GM21367 (cell line): ENCODE measurements around the gene REST.
"Not testable (repeated sequence)": the region's sequence is repeated elsewhere in the genome, so short reads cannot be mapped to it uniquely, and the experiment has no call there.

Source experiments
- ATAC-seq: cut with Tn5 transposase; IDR thresholded peaks from one replicate; pipeline ENCODE4 v1.9.1; 2021; ENCODE audit not compliant: unreplicated experiment

Gene REST

GRCh38 chr4:56909086-56909894 lies 1.6 kb downstream of the REST start:
- ATAC-seq, result peak; percentile 20

- ATAC-seq, result no peak
These were observed 2.7 kb downstream of the REST start for GRCh38 chr4:56910172-56910967.

- ATAC-seq, result no peak
These were observed 6.6 kb downstream of the REST start for GRCh38 chr4:56914336-56914735.

DNA sequence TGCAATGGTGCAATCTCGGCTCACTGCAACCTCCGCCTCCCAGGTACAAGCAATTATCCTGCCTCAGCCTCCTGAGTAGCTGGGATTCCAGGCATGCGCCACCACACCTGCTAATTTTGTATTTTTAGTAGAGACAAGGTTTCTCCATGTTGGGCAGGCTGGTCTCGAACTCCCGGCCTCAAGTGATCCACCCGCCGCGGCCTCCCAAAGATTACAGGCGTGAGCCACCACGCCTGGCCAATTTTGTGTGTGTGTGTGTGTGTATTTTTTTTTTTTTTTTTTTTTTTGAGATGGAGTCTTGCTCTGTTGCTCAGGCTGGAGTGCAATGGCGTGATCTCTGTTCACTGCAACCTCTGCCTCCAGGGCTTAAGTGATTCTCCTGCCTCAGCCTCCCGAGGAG lies 7.3 kb downstream of the REST start:
- not testable (repeated sequence) for ATAC-seq

- no peak for ATAC-seq
These were observed 19.5 kb downstream of the REST start for GRCh38 chr4:56927196-56927595.

- ATAC-seq, result no peak
These were observed 22.9 kb downstream of the REST start for GRCh38 chr4:56930638-56931037.

DNA sequence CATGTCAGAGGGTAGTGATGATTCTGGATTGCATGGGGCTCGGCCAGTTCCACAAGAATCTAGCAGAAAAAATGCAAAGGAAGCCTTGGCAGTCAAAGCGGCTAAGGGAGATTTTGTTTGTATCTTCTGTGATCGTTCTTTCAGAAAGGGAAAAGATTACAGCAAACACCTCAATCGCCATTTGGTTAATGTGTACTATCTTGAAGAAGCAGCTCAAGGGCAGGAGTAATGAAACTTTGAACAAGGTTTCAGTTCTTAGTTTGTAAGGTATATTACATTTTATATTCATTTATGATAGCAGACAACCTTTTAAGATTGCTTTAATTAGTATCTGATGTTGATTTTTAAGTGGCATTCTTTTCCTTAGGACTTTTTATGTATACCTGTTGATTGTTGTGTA lies 24.2 kb downstream of the REST start:
- no peak for ATAC-seq

- ATAC-seq, result no peak
These were observed 29.6 kb downstream of the REST start for GRCh38 chr4:56937262-56937661.

- ATAC-seq, result not testable (repeated sequence)
These were observed 32.1 kb downstream of the REST start for GRCh38 chr4:56939826-56940225.

DNA sequence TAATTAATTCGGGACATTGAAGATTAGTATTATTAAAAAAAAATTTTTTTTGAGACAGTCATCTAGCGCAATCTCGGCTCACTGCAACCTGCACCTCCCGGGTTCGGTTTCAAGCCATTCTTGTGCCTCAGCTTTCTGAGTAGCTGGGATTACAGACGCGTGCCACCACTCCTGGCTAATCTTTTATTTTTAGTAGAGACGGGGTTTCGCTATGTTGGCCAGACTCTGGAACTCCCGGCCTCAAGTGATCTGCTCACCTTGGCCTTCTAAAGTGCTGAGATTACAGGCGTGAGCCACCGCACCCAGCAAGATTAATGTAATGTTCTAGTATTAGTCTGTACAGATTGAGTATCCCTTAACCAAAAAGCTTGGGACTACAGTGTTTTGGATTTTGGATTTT lies 32.7 kb downstream of the REST start:
- no peak for ATAC-seq

DNA sequence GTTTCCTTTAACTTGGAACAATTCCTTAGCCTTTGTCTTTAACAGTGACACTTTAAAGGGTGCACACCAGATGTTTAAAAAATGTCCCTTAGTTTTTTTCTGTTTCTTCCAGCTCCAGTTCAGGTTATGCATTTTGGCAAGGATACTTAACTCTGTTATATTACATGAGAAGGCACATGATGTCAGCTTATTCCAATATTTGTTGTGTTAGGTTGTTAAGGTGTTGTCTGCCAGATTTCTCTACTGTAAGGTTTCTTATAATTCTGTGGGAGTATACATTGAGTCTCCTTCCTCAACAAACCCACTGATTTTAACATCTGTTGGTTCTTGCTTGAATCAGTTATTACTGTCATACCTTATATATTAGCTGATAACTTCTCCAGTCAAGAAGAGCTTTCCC lies 33.3 kb downstream of the REST start:
- ATAC-seq, result no peak

- ATAC-seq, result no peak
These were observed 33.7 kb downstream of the REST start for GRCh38 chr4:56941403-56941802.

DNA sequence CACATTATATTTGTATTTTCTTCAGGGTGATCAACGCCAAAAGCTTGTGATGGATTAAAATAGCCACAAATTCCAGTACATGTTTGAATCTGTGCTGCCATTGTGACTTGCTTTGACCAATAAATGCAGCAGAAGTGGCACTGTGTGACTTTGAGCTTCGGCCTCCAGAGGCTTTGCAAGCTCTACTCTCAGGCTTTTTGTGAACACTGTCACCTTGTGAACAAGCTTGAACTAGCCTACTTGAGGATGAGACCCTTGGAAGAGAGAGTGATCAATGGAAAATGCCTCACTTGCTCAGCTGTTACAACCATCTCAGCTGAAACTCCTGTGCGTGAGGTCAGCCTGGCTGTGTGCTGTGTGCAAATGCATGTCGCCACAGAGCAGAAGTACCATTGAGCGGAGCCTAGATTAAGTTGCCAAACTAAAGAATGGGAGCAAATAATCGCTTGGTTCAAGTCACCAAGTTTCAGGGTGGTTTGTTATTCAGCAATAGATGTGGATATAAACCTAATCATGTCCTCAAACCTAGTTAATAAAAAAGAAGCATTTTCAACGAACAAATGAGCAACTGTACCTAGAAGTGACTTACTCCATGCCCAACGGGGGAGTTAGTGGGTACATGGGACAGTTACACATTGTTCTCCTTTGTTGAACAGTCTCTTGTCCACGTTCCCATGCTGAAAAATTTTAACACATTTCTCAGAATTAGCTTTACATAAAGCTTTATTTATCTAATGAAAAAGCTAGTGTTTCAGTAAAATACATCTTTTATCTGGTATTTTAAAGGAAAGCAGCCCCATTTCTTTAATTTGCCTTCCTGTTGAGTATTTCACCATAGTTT lies 46.2 kb downstream of the REST start:
- no peak for ATAC-seq

GRCh38 chr4:56958111-56958517 lies 50.4 kb downstream of the REST start:
- no peak for ATAC-seq

DNA sequence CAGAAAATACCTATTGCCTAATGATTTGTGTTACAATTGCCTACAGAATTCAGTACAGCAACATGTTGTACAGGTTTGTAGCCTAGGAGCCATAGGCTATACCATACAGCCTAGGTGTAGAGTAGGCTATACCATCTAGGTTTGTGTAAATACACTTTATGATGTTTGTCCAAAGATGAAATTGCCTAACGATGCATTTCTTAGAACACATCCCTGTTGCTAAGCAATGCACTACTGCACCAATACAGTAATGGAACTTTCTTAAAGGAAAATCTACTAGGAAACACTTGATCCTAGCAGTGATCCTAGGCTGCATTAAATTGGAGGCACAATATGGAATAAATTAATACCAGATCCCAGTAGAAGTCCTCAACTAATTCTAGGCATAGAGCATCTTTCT lies 51.4 kb downstream of the REST start:
- ATAC-seq, result no peak

DNA sequence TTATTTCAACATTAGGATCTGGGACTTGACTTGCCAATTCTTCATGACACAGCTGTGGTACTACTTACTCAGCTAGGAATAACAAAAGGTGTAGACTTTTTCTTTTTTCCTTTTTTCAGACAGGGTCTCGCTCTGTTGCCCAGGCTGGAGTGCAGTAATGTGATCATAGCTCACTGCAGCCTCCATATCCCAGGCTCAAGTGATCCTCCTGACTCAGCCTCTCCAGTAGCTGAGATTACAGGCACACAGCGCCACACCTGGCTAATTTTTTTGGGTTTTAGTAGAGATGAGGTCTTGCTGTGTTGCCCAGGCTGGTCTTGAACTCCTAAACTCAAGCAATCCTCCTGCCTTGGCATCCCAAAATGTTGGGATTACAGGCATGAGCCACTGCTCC lies 53.4 kb downstream of the REST start:
- ATAC-seq, result no peak

- ATAC-seq, result no peak
These were observed 63.7 kb downstream of the REST start for GRCh38 chr4:56971383-56971782.

GRCh38 chr4:56972389-56972788 lies 64.7 kb downstream of the REST start:
- no peak for ATAC-seq

GRCh38 chr4:56972809-56973208 lies 65.1 kb downstream of the REST start:
- ATAC-seq, result no peak

DNA sequence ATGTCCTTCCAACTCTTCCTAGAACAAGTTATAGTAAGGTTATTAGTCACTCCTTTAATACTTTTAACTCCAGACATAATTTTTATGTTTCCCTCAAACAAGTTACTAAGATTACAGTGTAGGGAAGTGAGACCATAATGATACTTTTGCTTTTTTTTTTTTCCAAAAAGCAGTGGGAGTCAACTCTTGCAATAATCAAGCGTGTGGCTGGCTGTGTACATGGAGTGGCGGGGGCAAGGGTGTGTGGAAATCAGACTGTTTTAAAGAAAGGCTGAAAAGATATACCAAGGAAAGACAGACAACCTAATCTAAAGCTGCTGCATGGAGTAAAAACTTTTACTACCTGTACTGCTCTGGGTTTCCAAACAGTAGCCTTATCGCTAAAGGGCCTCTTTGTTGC lies 65.6 kb downstream of the REST start:
- ATAC-seq, result no peak

- ATAC-seq, result no peak
These were observed 68.7 kb downstream of the REST start for GRCh38 chr4:56976283-56976836.
